HCT116 (cell line): ENCODE results near the gene MTA3. TPM values are rescaled to one million over a fixed set of nuclear protein-coding genes. Genes with fewer than 3 reads are reported as not detected.

Experiments used
- ATAC-seq: fragments of 200-7000 bp; cut with Tn5 transposase; 2 replicates; pipeline ENCODE4 v1.9.1; 2020; ENCODE audit warnings: mild to moderate bottlenecking, moderate library complexity
- BruUV-seq: library from RNA; stranded (reverse); fragments of 400-500 nt; replicated peaks from 2 replicates; lab custom pipeline; 2021; lab: Mats Ljungman, UMichigan
- CTCF ChIA-PET: fragments of 300-600 bp; sonication (Branson Sonifier 250); formaldehyde crosslinking; loops from one replicate; lab custom pipeline; 2021; ENCODE audit warnings: antibody characterized with exemption; lab: Charles Lee
- POLR2A ChIA-PET: fragments of 300-600, 350-600 bp; sonication (Branson Sonifier 250); formaldehyde crosslinking; loops from one replicate; lab custom pipeline; 2021; ENCODE audit warnings: antibody characterized with exemption; lab: Charles Lee
- RAD21 ChIA-PET, 2 experiments: fragments of 300-600 bp; sonication (Branson Sonifier 250); formaldehyde crosslinking; loops; one replicate each; lab custom pipeline; 2023; ENCODE audit warnings: low total read pairs in 2 of 2; ENCODE audit not compliant: uncharacterized antibody in 2 of 2, unreplicated experiment in 2 of 2, low non-redundant PET in 1 of 2; lab: Charles Lee
- DNase-seq: peaks from one replicate; pipeline ENCODE4 v3.0.0-alpha.2; 2010; ENCODE audit warnings: low read depth, low spot score
- H2AFZ ChIP-seq: fragments of 200-600 bp; shearing (Covaris generic), sonication (generic); 2 replicates; pipeline ENCODE4 v1.6.1; 2017; ENCODE audit warnings: low read depth, mixed run types, mixed read lengths, antibody characterized with exemption, low read length; ENCODE audit not compliant: poor library complexity, severe bottlenecking
- H3K27ac ChIP-seq: 2 replicates; pipeline ENCODE4 v1.5.1; 2012; ENCODE audit warnings: low read depth, low read length
- H3K27me3 ChIP-seq: fragments of 200-600 bp; sonication (generic); 2 replicates; pipeline ENCODE4 v1.6.1; 2016; ENCODE audit warnings: mixed run types, low read length, mixed read lengths; ENCODE audit not compliant: insufficient read depth
- H3K36me3 ChIP-seq, 2 experiments: fragments of 200-500 bp in 1 of 2; fragments of 200-600 bp in 1 of 2; sonication (Bioruptor generic) in 1 of 2; sonication (generic) in 1 of 2; 2 replicates each; pipeline versions ENCODE4 v1.5.1 to v1.6.1; 2014 to 2016; ENCODE audit warnings: low read length in 2 of 2, inconsistent platforms in 1 of 2, mixed read lengths in 1 of 2, mixed run types in 1 of 2; ENCODE audit not compliant: insufficient read depth in 2 of 2, control insufficient read depth in 1 of 2
- H3K4me1 ChIP-seq, 2 experiments: fragments of 200-600 bp in 1 of 2; sonication (generic) in 1 of 2; 2 replicates each; pipeline versions ENCODE4 v1.5.1 to v1.6.1; 2012 to 2017; ENCODE audit warnings: low read length in 2 of 2, inconsistent platforms in 1 of 2, mild to moderate bottlenecking in 1 of 2, mixed read lengths in 1 of 2, mixed run types in 1 of 2, moderate library complexity in 1 of 2; ENCODE audit not compliant: insufficient read depth in 2 of 2, control insufficient read depth in 1 of 2
- H3K4me2 ChIP-seq: fragments of 200-600 bp; sonication (generic); 2 replicates; pipeline ENCODE4 v1.6.1; 2017; ENCODE audit warnings: mixed run types, low read length, mixed read lengths
- H3K4me3 ChIP-seq, 2 experiments: fragments of 200-600 bp in 1 of 2; sonication (generic) in 1 of 2; replicated peaks in 1 of 2; 2 replicates each; pipeline ENCODE4 v1.5.1; 2011 to 2016; ENCODE audit warnings: low read length in 2 of 2, control low read depth in 1 of 2, low read depth in 1 of 2, mild to moderate bottlenecking in 1 of 2, mixed read lengths in 1 of 2, mixed run types in 1 of 2
- H3K79me2 ChIP-seq: fragments of 200-600 bp; sonication (generic); 2 replicates; pipeline ENCODE4 v1.6.1; 2017; ENCODE audit warnings: mild to moderate bottlenecking, mixed run types, low read length, moderate library complexity, mixed read lengths; ENCODE audit not compliant: insufficient read depth
- H3K9ac ChIP-seq: fragments of 200-600 bp; sonication (generic); 2 replicates; pipeline ENCODE4 v1.6.1; 2016; ENCODE audit warnings: low read length, mixed read lengths
- H3K9me2 ChIP-seq: fragments of 200-600 bp; sonication (generic), shearing (Covaris generic); 2 replicates; pipeline ENCODE4 v1.6.1; 2017; ENCODE audit warnings: mixed run types, mild to moderate bottlenecking, moderate library complexity; ENCODE audit not compliant: insufficient read depth
- H3K9me3 ChIP-seq, 2 experiments: fragments of 200-500 bp in 1 of 2; fragments of 200-600 bp in 1 of 2; sonication (Bioruptor generic) in 1 of 2; sonication (generic) in 1 of 2; 2 replicates each; pipeline ENCODE4 v1.6.1; 2014 to 2017; ENCODE audit warnings: low read length in 2 of 2, mixed read lengths in 2 of 2, inconsistent platforms in 1 of 2, low read depth in 1 of 2, mild to moderate bottlenecking in 1 of 2, mixed run types in 1 of 2, moderate library complexity in 1 of 2; ENCODE audit not compliant: control insufficient read depth in 1 of 2, insufficient read depth in 1 of 2
- H4K20me1 ChIP-seq: fragments of 200-600 bp; sonication (generic), shearing (Covaris generic); 2 replicates; pipeline ENCODE4 v1.6.1; 2017; ENCODE audit warnings: mixed run types, mild to moderate bottlenecking, moderate library complexity; ENCODE audit not compliant: insufficient read depth
- CEBPB ChIP-seq: IDR thresholded peaks from 2 replicates; pipeline ENCODE4 v1.6.1; 2012; ENCODE audit warnings: low read depth
- FOSL1 ChIP-seq: IDR thresholded peaks from 2 replicates; pipeline ENCODE4 v1.6.1; 2012; ENCODE audit warnings: low read depth
- JUND ChIP-seq: IDR thresholded peaks from 2 replicates; pipeline ENCODE4 v1.6.1; 2012
- SRF ChIP-seq: IDR thresholded peaks from 2 replicates; pipeline ENCODE4 v1.6.1; 2012; ENCODE audit warnings: low read depth
- TCF7L2 ChIP-seq: IDR thresholded peaks from 2 replicates; pipeline ENCODE4 v1.7.0; 2011; ENCODE audit warnings: borderline replicate concordance, inconsistent platforms; ENCODE audit not compliant: insufficient read depth, insufficient read length; ENCODE audit errors: extremely low read depth
- ZFX ChIP-seq: fragments of 450-650 bp; IDR thresholded peaks from 2 replicates; pipeline ENCODE4 v1.6.1; 2017
- intact Hi-C: fragments of 100-400 bp; cut with micrococcal nuclease; formaldehyde crosslinking; loops from 2 replicates; pipeline ENCODE4 v1.10.0; 2022
- total RNA-seq: library from RNA; stranded (reverse); gene quantifications from one replicate; pipeline ENCODE4 v1.2.1, GENCODE V29; 2021; ENCODE audit not compliant: unreplicated experiment
- TF ChIP-seq, protein P1 (sequence below): IDR thresholded peaks from 2 replicates; pipeline ENCODE4 v1.6.1; 2012
- TF ChIP-seq, protein P2 (sequence below), 3 experiments: fragments of 200-600 bp in 1 of 3; sonication (generic) in 1 of 3; IDR thresholded peaks in 2 of 3; conservative IDR thresholded peaks in 1 of 3; 2 replicates each; pipeline ENCODE4 v1.5.1; 2012 to 2017; ENCODE audit warnings: low read depth in 2 of 3, low read length in 2 of 3, antibody characterized with exemption in 1 of 3, borderline replicate concordance in 1 of 3, control low read depth in 1 of 3, mild to moderate bottlenecking in 1 of 3, mixed read lengths in 1 of 3, mixed run types in 1 of 3, moderate library complexity in 1 of 3; ENCODE audit not compliant: insufficient read depth in 1 of 3

The MTA3 gene
- total RNA-seq, 1 experiment from 2014 or later: 46.3 TPM

GRCh38 chr2:42796427-42797248 lies 228.2 kb downstream of the MTA3 start:
- no peak for ATAC-seq
- Histone ChIP-seq H3K4me1 (no peaks in the 10 kb centered on the region), H4K20me1 (no peaks in the 10 kb centered on the region), H3K9me3 (no peaks in the 10 kb centered on the region), H2AFZ (no peak overlapping the region), H3K27me3 (no peaks in the 10 kb centered on the region), H3K4me3 (no peak overlapping the region), H3K4me2 (no peak overlapping the region), H3K27ac (no peak overlapping the region), H3K36me3 (no peaks in the 10 kb centered on the region), H3K9me2 (no peaks in the 10 kb centered on the region), H3K79me2 (no peaks in the 10 kb centered on the region), H3K9ac (no peak overlapping the region)
- DNase-seq: no peak
- TF ChIP-seq CEBPB: no peak
- TF ChIP-seq, protein P1, sequence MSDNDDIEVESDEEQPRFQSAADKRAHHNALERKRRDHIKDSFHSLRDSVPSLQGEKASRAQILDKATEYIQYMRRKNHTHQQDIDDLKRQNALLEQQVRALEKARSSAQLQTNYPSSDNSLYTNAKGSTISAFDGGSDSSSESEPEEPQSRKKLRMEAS: no peak
- POLR2A ChIA-PET: no interaction called here
- CTCF ChIA-PET: no interaction called here
- intact Hi-C loops: no loop called here
- BruUV-seq: no TSS peak
- RAD21 ChIA-PET: no interaction called here

- no peaks in the 10 kb centered on the region for H4K20me1 ChIP-seq
- H3K27ac ChIP-seq: no peak overlapping the region
- CTCF ChIA-PET: no interaction called here
- no peaks in the 10 kb centered on the region for H3K4me1 ChIP-seq
- H3K27me3 ChIP-seq: no peaks in the 10 kb centered on the region
- POLR2A ChIA-PET: interaction anchor here (0.6 kb wide), 1 partner anchor 806 kb away, joined by 4 read pairs; no protein-coding TSS in a partner anchor
- no TSS peak for BruUV-seq
- DNase-seq (no peak), ATAC-seq (no peak)
- H3K4me3 ChIP-seq: no peak overlapping the region
- TF ChIP-seq FOSL1 (no peak), JUND (no peak), ZFX (no peak), TCF7L2 (no peak), SRF (no peak)
- TF ChIP-seq, protein P1: no peak
- TF ChIP-seq, protein P2, sequence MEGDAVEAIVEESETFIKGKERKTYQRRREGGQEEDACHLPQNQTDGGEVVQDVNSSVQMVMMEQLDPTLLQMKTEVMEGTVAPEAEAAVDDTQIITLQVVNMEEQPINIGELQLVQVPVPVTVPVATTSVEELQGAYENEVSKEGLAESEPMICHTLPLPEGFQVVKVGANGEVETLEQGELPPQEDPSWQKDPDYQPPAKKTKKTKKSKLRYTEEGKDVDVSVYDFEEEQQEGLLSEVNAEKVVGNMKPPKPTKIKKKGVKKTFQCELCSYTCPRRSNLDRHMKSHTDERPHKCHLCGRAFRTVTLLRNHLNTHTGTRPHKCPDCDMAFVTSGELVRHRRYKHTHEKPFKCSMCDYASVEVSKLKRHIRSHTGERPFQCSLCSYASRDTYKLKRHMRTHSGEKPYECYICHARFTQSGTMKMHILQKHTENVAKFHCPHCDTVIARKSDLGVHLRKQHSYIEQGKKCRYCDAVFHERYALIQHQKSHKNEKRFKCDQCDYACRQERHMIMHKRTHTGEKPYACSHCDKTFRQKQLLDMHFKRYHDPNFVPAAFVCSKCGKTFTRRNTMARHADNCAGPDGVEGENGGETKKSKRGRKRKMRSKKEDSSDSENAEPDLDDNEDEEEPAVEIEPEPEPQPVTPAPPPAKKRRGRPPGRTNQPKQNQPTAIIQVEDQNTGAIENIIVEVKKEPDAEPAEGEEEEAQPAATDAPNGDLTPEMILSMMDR (IDR thresholded peaks at IDR 0.05 in 2 of 3, conservative IDR thresholded peaks at IDR 0.05 in 1 of 3; ENCODE audit: borderline replicate concordance in 1 of 3, insufficient read depth in 1 of 3, low read depth in 2 of 3, low read length in 2 of 3): no peak
- no peak overlapping the region for H3K9ac ChIP-seq
- intact Hi-C loops: no loop called here
- no peaks in the 10 kb centered on the region for H3K9me2 ChIP-seq
- H3K36me3 ChIP-seq: no peaks in the 10 kb centered on the region
- H3K79me2 ChIP-seq: no peaks in the 10 kb centered on the region
- H3K4me2 ChIP-seq: no peak overlapping the region
- RAD21 ChIA-PET: no interaction called here
- no peaks in the 10 kb centered on the region for H3K9me3 ChIP-seq
- no peak overlapping the region for H2AFZ ChIP-seq
Measured at GRCh38 chr2:42797281-42797680, 228.8 kb downstream of the MTA3 start.
